H1 (cell line): ENCODE data around the gene ZNF423. TPM values are rescaled to one million over a fixed set of nuclear protein-coding genes. Genes with fewer than 3 reads are reported as not detected.
A peak's percentile ranks its signal among the peaks of the same experiment; 100 is the strongest.

ENCODE experiments used
- CTCF ChIA-PET: fragments of 300-600 bp; sonication (Branson Sonifier 250); formaldehyde crosslinking; loops from one replicate; lab custom pipeline; 2021; ENCODE audit not compliant: partially characterized antibody; lab: Charles Lee
- POLR2A ChIA-PET: fragments of 300-600 bp; sonication (Branson Sonifier 250); formaldehyde crosslinking; loops from one replicate; lab custom pipeline; 2021; ENCODE audit warnings: inconsistent platforms; ENCODE audit not compliant: partially characterized antibody; lab: Charles Lee
- DNase-seq, 2 experiments: peaks; one replicate each; pipeline versions ENCODE4 v3.0.0 to v3.0.0-alpha.2; 2010 to 2022; ENCODE audit warnings: low spot score in 2 of 2, low read depth in 1 of 2, mixed read lengths in 1 of 2
- FAIRE-seq: peaks from 2 replicates; lab custom pipeline; 2011; peaks lifted over from hg19 to GRCh38; lab: Jason Lieb, UNC
- H2AFZ ChIP-seq: 2 replicates; pipeline ENCODE4 v1.8.1; 2012; ENCODE audit warnings: low read length, inconsistent platforms
- H2AK5ac ChIP-seq: 2 replicates; pipeline ENCODE4 v1.6.1; 2013; ENCODE audit warnings: low read depth, low read length
- H2BK120ac ChIP-seq: replicated peaks from 2 replicates; pipeline ENCODE3; 2013; ENCODE audit warnings: low read depth, low read length, inconsistent platforms
- H2BK12ac ChIP-seq: 2 replicates; pipeline ENCODE4 v1.6.1; 2013; ENCODE audit warnings: low read depth, low read length
- H2BK15ac ChIP-seq: 2 replicates; pipeline ENCODE4 v1.6.1; 2013; ENCODE audit warnings: low read length
- H2BK20ac ChIP-seq: 2 replicates; pipeline ENCODE4 v1.6.1; 2013; ENCODE audit warnings: low read length
- H2BK5ac ChIP-seq: 2 replicates; pipeline ENCODE4 v1.6.1; 2013; ENCODE audit warnings: low read depth, low read length
- H3K14ac ChIP-seq: 2 replicates; pipeline ENCODE4 v1.6.1; 2013; ENCODE audit warnings: inconsistent platforms; ENCODE audit not compliant: insufficient read length
- H3K18ac ChIP-seq: 2 replicates; pipeline ENCODE4 v1.6.1; 2013; ENCODE audit warnings: low read length; ENCODE audit errors: extremely low read depth
- H3K23ac ChIP-seq: 2 replicates; pipeline ENCODE4 v1.6.1; 2013; ENCODE audit warnings: inconsistent platforms; ENCODE audit not compliant: insufficient read length
- H3K23me2 ChIP-seq: 2 replicates; pipeline ENCODE4 v1.6.1; 2013; ENCODE audit warnings: low read depth, low read length
- H3K27ac ChIP-seq: 2 replicates; pipeline ENCODE4 v1.6.1; 2011; ENCODE audit warnings: low read depth, low read length, inconsistent platforms
- H3K27me3 ChIP-seq, 4 experiments: replicated peaks in 1 of 4; 1 replicate in 1 of 4; 2 replicates in 3 of 4; pipeline versions ENCODE4 v1.6.1 to v1.8.1; 2011 to 2013; ENCODE audit warnings: low read length in 3 of 4, mild to moderate bottlenecking in 3 of 4, inconsistent platforms in 2 of 4, mixed read lengths in 2 of 4, moderate library complexity in 1 of 4; ENCODE audit not compliant: control insufficient read depth in 3 of 4, insufficient read depth in 3 of 4; ENCODE audit errors: extremely low read depth in 1 of 4
- H3K36me3 ChIP-seq, 4 experiments: 2 replicates each; pipeline versions ENCODE4 v1.6.1 to v1.8.1; 2011 to 2013; ENCODE audit warnings: mild to moderate bottlenecking in 4 of 4, low read length in 3 of 4, moderate library complexity in 2 of 4, control low read depth in 1 of 4, inconsistent platforms in 1 of 4; ENCODE audit not compliant: insufficient read depth in 4 of 4, control insufficient read depth in 2 of 4
- H3K4ac ChIP-seq: replicated peaks from 2 replicates; pipeline ENCODE3; 2013; ENCODE audit warnings: low read length, low read depth, mixed read lengths, inconsistent platforms; ENCODE audit not compliant: insufficient read length
- H3K4me1 ChIP-seq, 4 experiments: replicated peaks in 1 of 4; 1 replicate in 1 of 4; 2 replicates in 3 of 4; pipeline versions ENCODE4 v1.6.1 to v1.8.1; 2011 to 2013; ENCODE audit warnings: low read length in 3 of 4, inconsistent platforms in 2 of 4, mixed read lengths in 1 of 4; ENCODE audit not compliant: insufficient read depth in 4 of 4, control insufficient read depth in 3 of 4
- H3K4me2 ChIP-seq, 2 experiments: 2 replicates each; pipeline versions ENCODE4 v1.6.1 to v1.8.1; 2011 to 2013; ENCODE audit warnings: low read depth in 2 of 2, low read length in 2 of 2, control low read depth in 1 of 2, inconsistent platforms in 1 of 2, mild to moderate bottlenecking in 1 of 2; ENCODE audit not compliant: insufficient read depth in 1 of 2
- H3K4me3 ChIP-seq, 4 experiments: fragments of 200-600, 300-600 bp in 1 of 4; sonication (generic), shearing (Covaris generic), sonication (Bioruptor Twin) in 1 of 4; 2 replicates each; pipeline versions ENCODE4 v1.5.1 to v1.8.1; 2011 to 2016; ENCODE audit warnings: low read length in 4 of 4, low read depth in 3 of 4, control low read depth in 2 of 4, inconsistent platforms in 2 of 4, mild to moderate bottlenecking in 2 of 4, mixed read lengths in 1 of 4, moderate library complexity in 1 of 4; ENCODE audit not compliant: insufficient read depth in 2 of 4; ENCODE audit errors: extremely low read depth in 1 of 4
- H3K56ac ChIP-seq: replicated peaks from 2 replicates; pipeline ENCODE3; 2013; ENCODE audit warnings: low read depth, mild to moderate bottlenecking, mixed read lengths, low read length, inconsistent platforms; ENCODE audit not compliant: insufficient read length
- H3K79me1 ChIP-seq: 2 replicates; pipeline ENCODE4 v1.6.1; 2013; ENCODE audit warnings: low read depth, low read length, control low read depth
- H3K79me2 ChIP-seq, 2 experiments: 2 replicates each; pipeline versions ENCODE4 v1.6.1 to v1.8.1; 2012 to 2013; ENCODE audit warnings: low read length in 2 of 2, mild to moderate bottlenecking in 2 of 2, inconsistent platforms in 1 of 2; ENCODE audit not compliant: insufficient read depth in 2 of 2, control insufficient read depth in 1 of 2
- H3K9ac ChIP-seq, 4 experiments: replicated peaks in 1 of 4; 1 replicate in 1 of 4; 2 replicates in 3 of 4; pipeline versions ENCODE4 v1.6.1 to v1.8.1; 2011 to 2013; ENCODE audit warnings: low read depth in 3 of 4, low read length in 3 of 4, control low read depth in 2 of 4, mild to moderate bottlenecking in 2 of 4, moderate library complexity in 2 of 4, inconsistent platforms in 1 of 4; ENCODE audit errors: extremely low read depth in 1 of 4
- H3K9me3 ChIP-seq, 2 experiments: 2 replicates each; pipeline versions ENCODE4 v1.6.1 to v1.8.1; 2012 to 2013; ENCODE audit warnings: mild to moderate bottlenecking in 2 of 2, moderate library complexity in 2 of 2, control low read depth in 1 of 2, inconsistent platforms in 1 of 2, low read depth in 1 of 2, low read length in 1 of 2, mixed read lengths in 1 of 2; ENCODE audit not compliant: insufficient read depth in 2 of 2
- H4K20me1 ChIP-seq, 2 experiments: replicated peaks in 1 of 2; 2 replicates each; pipeline versions ENCODE3 to v1.8.1; 2011 to 2013; ENCODE audit warnings: inconsistent platforms in 2 of 2, low read length in 2 of 2, mild to moderate bottlenecking in 1 of 2; ENCODE audit not compliant: insufficient read depth in 2 of 2, control insufficient read depth in 1 of 2
- H4K5ac ChIP-seq: 2 replicates; pipeline ENCODE4 v1.6.1; 2013; ENCODE audit warnings: low read length, low read depth, mixed read lengths, inconsistent platforms; ENCODE audit not compliant: insufficient read length
- H4K8ac ChIP-seq: 2 replicates; pipeline ENCODE4 v1.8.0; 2013; ENCODE audit warnings: mild to moderate bottlenecking, moderate library complexity, low read length, inconsistent platforms; ENCODE audit not compliant: insufficient read depth; ENCODE audit errors: extremely low read depth
- H4K91ac ChIP-seq: replicated peaks from 2 replicates; pipeline ENCODE3; 2013; ENCODE audit warnings: low read length, mixed read lengths, inconsistent platforms; ENCODE audit not compliant: insufficient read length
- ATF3 ChIP-seq: IDR thresholded peaks from 2 replicates; pipeline ENCODE4 v1.6.1; 2011; ENCODE audit warnings: low read depth, mild to moderate bottlenecking, low read length; ENCODE audit not compliant: insufficient read depth
- CHD2 ChIP-seq: IDR thresholded peaks from 2 replicates; pipeline ENCODE4 v1.6.1; 2012; ENCODE audit warnings: low read length, improper control_type of control experiment
- CREB1 ChIP-seq: IDR thresholded peaks from 2 replicates; pipeline ENCODE4 v1.6.1; 2012; ENCODE audit warnings: inconsistent platforms
- CTBP2 ChIP-seq: IDR thresholded peaks from 2 replicates; pipeline ENCODE4 v1.7.0; 2011; ENCODE audit warnings: borderline replicate concordance, mild to moderate bottlenecking, moderate library complexity, mixed read lengths, low read length; ENCODE audit not compliant: insufficient read depth, insufficient read length
- KDM5A ChIP-seq: fragments of 200-600 bp; IDR thresholded peaks from 2 replicates; pipeline ENCODE4 v1.7.1; 2012; ENCODE audit warnings: mild to moderate bottlenecking, low read length, inconsistent platforms, mixed read lengths
- MAFK ChIP-seq: IDR thresholded peaks from 2 replicates; pipeline ENCODE4 v1.6.1; 2012; ENCODE audit warnings: low read depth, mild to moderate bottlenecking, improper control_type of control experiment, low read length
- RBBP5 ChIP-seq: IDR thresholded peaks from 2 replicates; pipeline ENCODE4 v1.7.1; 2012; ENCODE audit warnings: low read depth, mild to moderate bottlenecking, inconsistent platforms, low read length, moderate library complexity, borderline replicate concordance
- RFX5 ChIP-seq: IDR thresholded peaks from 2 replicates; pipeline ENCODE4 v1.6.1; 2011; ENCODE audit warnings: low read depth, low read length, improper control_type of control experiment, borderline replicate concordance
- SIN3A ChIP-seq, 2 experiments: IDR thresholded peaks in 1 of 2; conservative IDR thresholded peaks in 1 of 2; 2 replicates each; pipeline ENCODE4 v1.6.1; 2011 to 2012; ENCODE audit warnings: low read length in 2 of 2, improper control_type of control experiment in 1 of 2, low read depth in 1 of 2, mild to moderate bottlenecking in 1 of 2
- SIRT6 ChIP-seq: IDR thresholded peaks from one replicate; pipeline ENCODE4 v1.7.1; 2012; ENCODE audit warnings: low read length, inconsistent platforms
- SP4 ChIP-seq: IDR thresholded peaks from 2 replicates; pipeline ENCODE4 v1.6.1; 2012; ENCODE audit warnings: low read length, inconsistent platforms
- WGBS, 2 experiments: shearing (Covaris generic) in 1 of 2; methylation state at CpG; one replicate each; pipeline versions ENCODE4 v1.1.6 to v1.1.7; 2013 to 2015; ENCODE audit warnings: low lambda C conversion rate in 2 of 2, mixed read lengths in 2 of 2, inconsistent platforms in 1 of 2, low coverage in 1 of 2, missing lambda C conversion rate in 1 of 2; ENCODE audit not compliant: insufficient replicate concordance in 2 of 2, insufficient coverage in 1 of 2, insufficient read length in 1 of 2; ENCODE audit errors: extremely low coverage in 1 of 2, missing lambda C conversion rate in 1 of 2; 5-methylcytosine and 5-hydroxymethylcytosine counted together
- polyA plus RNA-seq, 7 experiments: library from polyadenylated mRNA; depleted of rRNA in 3 of 7; stranded (reverse) in 5 of 7; unstranded in 2 of 7; fragments of >200 nt in 5 of 7; fragments of 200-250 nt in 2 of 7; gene quantifications; 1 replicate in 5 of 7; 2 replicates in 1 of 7; 4 replicates in 1 of 7; pipeline versions ENCODE4 v1.2.1 to v1.2.3, GENCODE V29; 2011 to 2013; ENCODE audit warnings: missing spikeins in 2 of 7, mixed read lengths in 2 of 7
- total RNA-seq: library from RNA; stranded (reverse); fragmentation: NEBNext Ultra II Directional; extraction: Animal tissue kit (Norgen Biotek cat#: 25700); gene quantifications from 2 replicates; pipeline ENCODE4 v1.2.1, GENCODE V29; 2021

ZNF423 gene
- total and polyA plus RNA-seq, 2 of the 8 experiments (the other 6 are each of a cell fraction or from before 2014, with no cell fraction given), result 38.2 to 52.3 TPM

- H2AFZ ChIP-seq, result no peak overlapping the region
- ChIA-PET CTCF (interaction anchor here (0.9 to 2.0 kb wide), 5 partner anchors 17 to 184 kb away, joined by 3 to 6 read pairs (median 4); no protein-coding TSS in a partner anchor), POLR2A (interaction anchor here (0.8 kb wide), 1 partner anchor 28 kb away, joined by 3 read pairs; no protein-coding TSS in a partner anchor)
- H3K9ac ChIP-seq, result peak overlapping the region in 2 of 4 experiments; percentile 26 to 34; a peak in 3 of 7 replicates
- H2AK5ac ChIP-seq, result peak overlapping the region; percentile 68
- H3K14ac ChIP-seq, result no peak overlapping the region
- H3K23ac ChIP-seq, result no peak overlapping the region
- peak overlapping the region in 1 of 4 experiments; percentile 29; a peak in 2 of 8 replicates for H3K4me3 ChIP-seq
- H3K27me3 ChIP-seq, result no peaks in the 10 kb centered on the region
- no peak overlapping the region for H3K4ac ChIP-seq
- H3K18ac ChIP-seq, result peak overlapping the region; percentile 99
- H3K4me1 ChIP-seq, result peaks cover 47 to 54% (median 50%) of the 10 kb centered on the region in 4 experiments
- WGBS, 2 experiments, result 16% methylated on average over 13 of the region's 14 CpGs; no CpG with 5 or more reads in 1 of the 2 experiments
- H3K56ac ChIP-seq, result no peak overlapping the region
- H2BK120ac ChIP-seq, result no peak overlapping the region
- peak overlapping the region; percentile 100; the same call in 1 of the 2 replicates for H2BK12ac ChIP-seq
- peak overlapping the region; percentile 35 for H4K5ac ChIP-seq
- peaks cover 4% of the 10 kb centered on the region; the same call in 1 of the 2 replicates for H3K79me1 ChIP-seq
- H2BK15ac ChIP-seq, result 0 out of 2 replicates have a peak overlapping the region, but pooled peaks have one; percentile 81
- H4K20me1 ChIP-seq, result no peaks in the 10 kb centered on the region
- 0 out of 2 replicates have a peak, but pooled peaks cover 4% of the 10 kb centered on the region for H3K23me2 ChIP-seq
- DNase-seq (peak; percentile 76 to 78), FAIRE-seq (no peak)
- peak overlapping the region; percentile 99 for H2BK5ac ChIP-seq
- H2BK20ac ChIP-seq, result peak overlapping the region; percentile 94
- H3K36me3 ChIP-seq, result no peaks in the 10 kb centered on the region
- H3K9me3 ChIP-seq, result no peaks in the 10 kb centered on the region
- H4K8ac ChIP-seq, result peak overlapping the region; percentile 83
- peak overlapping the region; percentile 33 to 90 for H3K4me2 ChIP-seq
- no peaks in the 10 kb centered on the region for H3K79me2 ChIP-seq
- H4K91ac ChIP-seq, result peak overlapping the region; percentile 81
- peak overlapping the region; percentile 79 for H3K27ac ChIP-seq
- no peak for TF ChIP-seq ATF3
- TF ChIP-seq SP4, result no peak
- no peak for TF ChIP-seq SIN3A (conservative IDR thresholded peaks at IDR 0.05 in 1 of 2, IDR thresholded peaks at IDR 0.05 in 1 of 2; ENCODE audit: low read depth in 1 of 2, low read length in 2 of 2)
- peak; percentile 7; the same call in 1 of the 2 replicates for TF ChIP-seq CREB1
- TF ChIP-seq CTBP2, result no peak
- no peak for TF ChIP-seq CHD2
- no peak for TF ChIP-seq KDM5A
- no peak for TF ChIP-seq MAFK
- no peak for TF ChIP-seq RFX5
- TF ChIP-seq SIRT6, result no peak
- TF ChIP-seq RBBP5, result peak; percentile 55; the same call in 1 of the 2 replicates
These were observed 159.4 kb downstream of the ZNF423 start for GRCh38 chr16:49696414-49697101.
